GM12878 (cell line): ENCODE data around the gene USP16. TPM values are rescaled to one million over a fixed set of nuclear protein-coding genes. Genes with fewer than 3 reads are reported as not detected.

Source experiments
- ATF2 ChIP-seq: IDR thresholded peaks from 2 replicates; pipeline ENCODE4 v1.6.1; 2012; ENCODE audit warnings: low read length, inconsistent platforms
- E2F4 ChIP-seq: IDR thresholded peaks from 2 replicates; pipeline ENCODE4 v1.6.1; 2012; ENCODE audit warnings: low read depth, low read length, improper control_type of control experiment
- KLF5 ChIP-seq: fragments of 450-650 bp; IDR thresholded peaks from 2 replicates; pipeline ENCODE4 v1.6.1; 2014; ENCODE audit warnings: mild to moderate bottlenecking; ENCODE audit not compliant: partially characterized antibody
- MTA2 ChIP-seq: fragments of 450-650 bp; IDR thresholded peaks from 2 replicates; pipeline ENCODE4 v1.6.1; 2016; ENCODE audit warnings: low read depth, mild to moderate bottlenecking, moderate library complexity
- MYB ChIP-seq: fragments of 150-350 bp; IDR thresholded peaks from 2 replicates; pipeline ENCODE4 v1.6.1; 2014; ENCODE audit warnings: mild to moderate bottlenecking, low read depth, low read length, borderline replicate concordance
- PML ChIP-seq: IDR thresholded peaks from 2 replicates; pipeline ENCODE4 v1.6.1; 2012; ENCODE audit warnings: low read length, inconsistent platforms
- POLR2A ChIP-seq: IDR thresholded peaks from 2 replicates; pipeline ENCODE4 v1.6.1; 2011; ENCODE audit warnings: low read depth, mild to moderate bottlenecking, low read length
- YBX1 ChIP-seq: fragments of 450-650 bp; IDR thresholded peaks from 2 replicates; pipeline ENCODE4 v1.6.1; 2016; ENCODE audit warnings: antibody characterized with exemption
- ZBED1 ChIP-seq: IDR thresholded peaks from 2 replicates; pipeline ENCODE4 v1.6.1; 2016; ENCODE audit warnings: borderline replicate concordance
- ZBTB40 ChIP-seq: fragments of 450-650 bp; IDR thresholded peaks from 2 replicates; pipeline ENCODE4 v1.6.1; 2016; ENCODE audit warnings: mild to moderate bottlenecking, moderate library complexity, borderline replicate concordance
- ZNF274 ChIP-seq: IDR thresholded peaks from one replicate; pipeline ENCODE4 v1.8.0; 2011; ENCODE audit not compliant: insufficient read length, insufficient read depth
- ZNF592 ChIP-seq: fragments of 450-650 bp; IDR thresholded peaks from 2 replicates; pipeline ENCODE4 v1.6.1; 2017; ENCODE audit warnings: mild to moderate bottlenecking, moderate library complexity
- polyA plus RNA-seq, 11 experiments: library from polyadenylated mRNA; depleted of rRNA in 4 of 11; unstranded in 6 of 11; stranded (reverse) in 5 of 11; fragments of >200 nt; fragmentation: Nextera tagmentation in 4 of 11; fragmentation: Illumina TruSeq in 1 of 11; extraction: Ambion mirVana in 4 of 11; extraction: Trizol in 1 of 11; gene quantifications; 1 replicate in 1 of 11; 2 replicates in 10 of 11; pipeline versions ENCODE4 v1.2.1 to v1.2.3, GENCODE V29; 2011 to 2016; ENCODE audit warnings: inconsistent platforms in 2 of 11, missing spikeins in 2 of 11, low read depth in 1 of 11
- total RNA-seq, 4 experiments: library from RNA; depleted of rRNA in 3 of 4; stranded (reverse); fragments of >200 nt in 3 of 4; fragmentation: Illumina TruSeq in 1 of 4; extraction: Trizol in 1 of 4; gene quantifications; 2 replicates each; pipeline versions ENCODE4 v1.2.1 to v1.2.3, GENCODE V29; 2013 to 2021
- TF ChIP-seq, protein P1 (sequence below): fragments of 450-650 bp; conservative IDR thresholded peaks from 2 replicates; pipeline ENCODE4 v1.6.1; 2017; ENCODE audit warnings: mild to moderate bottlenecking, moderate library complexity

Gene USP16
- total and polyA plus RNA-seq, 10 of the 15 experiments (the other 5 are each of a cell fraction or from before 2014, with no cell fraction given), result 29.5 to 68.7 (median 52.3) TPM

DNA sequence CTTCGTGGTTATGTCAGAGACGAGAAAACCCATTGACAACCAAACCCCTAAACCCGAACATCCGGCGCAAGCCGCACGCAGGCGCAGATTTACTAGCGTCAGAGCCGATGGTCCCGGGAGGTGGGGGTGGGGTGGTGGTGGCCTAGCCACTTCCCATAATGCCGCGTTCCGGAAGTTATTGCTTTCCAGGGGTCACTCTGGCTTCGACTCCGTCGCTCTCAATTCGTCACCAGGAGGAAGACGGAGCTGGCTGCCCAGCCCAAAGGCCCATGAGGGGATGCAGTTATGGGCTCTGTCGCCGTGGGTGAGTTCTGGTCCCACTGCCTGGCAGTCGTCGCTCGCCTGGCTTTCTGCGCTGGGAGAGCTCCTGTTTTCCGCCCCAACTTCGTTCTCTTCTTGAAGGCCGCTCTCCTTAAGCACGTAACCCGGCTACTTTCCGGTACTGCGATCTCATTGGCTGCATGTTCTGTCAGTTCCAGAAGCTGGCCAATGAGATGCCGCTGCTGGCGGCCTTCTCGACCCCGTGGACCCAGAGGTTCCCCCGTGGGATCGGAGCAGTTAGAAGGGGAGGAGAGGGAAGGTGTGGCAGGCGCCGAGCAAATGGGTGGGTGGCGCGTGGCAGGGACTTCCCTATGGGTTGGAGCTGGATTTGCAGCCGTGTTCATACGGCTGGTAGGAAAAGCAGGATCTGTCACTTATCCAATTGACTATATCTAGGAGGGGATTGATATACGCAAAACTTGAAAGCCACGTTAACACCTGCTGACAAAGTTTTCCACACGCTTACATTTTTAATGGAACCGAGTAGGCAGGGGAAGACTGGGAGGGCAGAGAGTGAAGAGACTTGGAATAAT, at the start of gene USP16 (continued):
- TF ChIP-seq ATF2, result no peak
- TF ChIP-seq MTA2, result peak; percentile 84
- no peak for TF ChIP-seq YBX1
- TF ChIP-seq, protein P1, sequence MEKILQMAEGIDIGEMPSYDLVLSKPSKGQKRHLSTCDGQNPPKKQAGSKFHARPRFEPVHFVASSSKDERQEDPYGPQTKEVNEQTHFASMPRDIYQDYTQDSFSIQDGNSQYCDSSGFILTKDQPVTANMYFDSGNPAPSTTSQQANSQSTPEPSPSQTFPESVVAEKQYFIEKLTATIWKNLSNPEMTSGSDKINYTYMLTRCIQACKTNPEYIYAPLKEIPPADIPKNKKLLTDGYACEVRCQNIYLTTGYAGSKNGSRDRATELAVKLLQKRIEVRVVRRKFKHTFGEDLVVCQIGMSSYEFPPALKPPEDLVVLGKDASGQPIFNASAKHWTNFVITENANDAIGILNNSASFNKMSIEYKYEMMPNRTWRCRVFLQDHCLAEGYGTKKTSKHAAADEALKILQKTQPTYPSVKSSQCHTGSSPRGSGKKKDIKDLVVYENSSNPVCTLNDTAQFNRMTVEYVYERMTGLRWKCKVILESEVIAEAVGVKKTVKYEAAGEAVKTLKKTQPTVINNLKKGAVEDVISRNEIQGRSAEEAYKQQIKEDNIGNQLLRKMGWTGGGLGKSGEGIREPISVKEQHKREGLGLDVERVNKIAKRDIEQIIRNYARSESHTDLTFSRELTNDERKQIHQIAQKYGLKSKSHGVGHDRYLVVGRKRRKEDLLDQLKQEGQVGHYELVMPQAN, result peak; percentile 58; the same call in 1 of the 2 replicates
- no peak for TF ChIP-seq E2F4
- peak; percentile 78; the same call in 1 of the 2 replicates for TF ChIP-seq PML
- no peak for TF ChIP-seq ZNF592
- TF ChIP-seq ZNF274, result no peak
- peak; percentile 54 for TF ChIP-seq KLF5
- TF ChIP-seq ZBTB40, result peak; percentile 93
- TF ChIP-seq POLR2A, result peak; percentile 95
- no peak for TF ChIP-seq MYB
- no peak for TF ChIP-seq ZBED1
